ENCODE measurements around the gene GNL3.
"Not testable (repeated sequence)": the region's sequence is repeated elsewhere in the genome, so short reads cannot be mapped to it uniquely, and the experiment has no call there.

The GNL3 gene

DNA sequence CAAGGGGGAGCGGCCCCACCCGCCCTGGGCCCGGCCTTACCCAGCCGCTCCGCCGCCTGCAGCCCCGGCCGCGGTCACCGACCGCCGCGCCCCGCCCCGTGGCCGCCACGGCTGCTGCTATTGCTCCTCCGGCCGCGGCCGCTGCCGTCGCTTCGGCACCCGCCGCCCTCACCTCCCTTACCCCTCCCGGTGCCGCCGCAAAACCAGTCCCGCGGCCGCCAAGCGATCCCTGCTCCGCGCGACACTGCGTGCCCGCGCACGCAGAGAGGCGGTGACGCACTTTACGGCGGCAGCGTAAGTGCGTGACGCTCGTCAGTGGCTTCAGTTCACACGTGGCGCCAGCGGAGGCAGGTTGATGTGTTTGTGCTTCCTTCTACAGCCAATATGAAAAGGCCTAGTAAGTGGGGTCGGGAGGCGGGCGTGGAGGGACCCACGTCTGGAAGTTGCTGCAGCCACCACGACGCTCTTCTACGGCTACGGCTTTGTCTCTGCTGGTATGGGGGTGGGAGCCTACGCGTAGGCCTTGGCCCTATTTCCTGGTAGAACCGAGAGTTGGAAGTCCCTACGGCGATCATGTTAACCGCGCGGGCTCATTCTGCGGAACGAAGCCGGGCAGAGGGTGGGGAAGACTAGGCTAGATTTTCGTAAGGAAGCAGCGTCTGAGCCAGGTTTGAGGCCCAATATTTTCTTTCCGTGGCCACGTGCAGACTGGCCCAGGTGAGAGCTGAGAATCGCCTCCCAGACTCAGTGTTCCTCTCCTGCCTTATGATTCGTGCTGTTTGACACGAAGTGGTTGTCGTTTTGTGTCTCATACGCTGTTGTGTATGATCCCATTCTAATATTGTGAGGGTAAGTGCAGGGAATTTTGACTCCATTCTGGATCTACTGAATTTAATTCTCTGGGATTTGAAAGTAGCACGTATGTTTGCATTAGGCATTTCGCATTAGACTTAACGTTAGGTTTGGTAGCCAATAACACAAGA is at the start of gene GNL3, which contains the start of gene PBRM1:
Gene GNL3, plus strand, starts transcription at position 324 of the 983 bp plus-strand sequence. Its CDS starts 61 bp downstream, at position 385.
Gene PBRM1, minus strand, starts transcription at position 205 of the 983 bp plus-strand sequence.
- FAIRE-seq, result no peak

DNA sequence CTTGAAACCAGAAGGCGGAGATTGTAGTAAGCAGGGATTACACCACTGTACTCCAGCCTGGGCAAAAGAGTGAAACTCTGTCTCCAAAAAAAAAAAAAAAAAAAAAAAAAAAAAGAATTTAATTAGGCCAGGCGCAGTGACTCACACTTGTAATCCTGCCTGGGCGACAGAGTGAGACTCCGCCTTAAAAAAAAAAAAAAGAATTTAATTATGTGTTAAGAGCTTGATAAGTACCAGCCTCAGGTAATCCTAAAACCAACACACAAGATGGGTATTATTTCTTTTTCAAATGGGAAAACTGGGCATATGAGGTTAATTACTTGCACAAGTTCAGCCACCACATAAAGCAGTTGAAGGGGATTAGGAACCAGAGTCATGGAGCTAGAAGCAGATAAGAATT is 49.2 kb upstream of the GNL3 start:
- FAIRE-seq, result peak; percentile 27

- FAIRE-seq, result no peak
These were observed 40.3 kb upstream of the GNL3 start for GRCh38 chr3:52645549-52645948.

GRCh38 chr3:52649461-52650210 is 36.2 kb upstream of the GNL3 start:
- no peak for FAIRE-seq

DNA sequence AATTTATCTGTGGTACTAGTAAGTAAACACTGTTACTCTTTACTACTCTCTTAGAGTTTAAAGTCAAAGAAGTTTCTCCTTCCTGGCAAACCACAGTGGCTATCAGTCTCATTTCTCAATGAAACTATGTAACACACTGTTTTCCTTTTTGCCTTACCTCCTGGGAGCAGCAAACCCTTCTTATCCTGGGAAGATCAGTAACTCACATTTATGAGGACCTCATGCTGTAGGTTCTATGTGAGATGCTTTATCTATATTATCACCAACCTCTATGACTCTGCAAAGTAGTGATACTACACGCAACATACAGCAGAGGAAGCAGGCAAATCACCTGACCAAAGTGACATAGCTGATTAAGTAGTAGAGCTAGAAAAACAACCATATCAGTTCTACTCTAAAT is 35.4 kb upstream of the GNL3 start:
- FAIRE-seq, result no peak

DNA sequence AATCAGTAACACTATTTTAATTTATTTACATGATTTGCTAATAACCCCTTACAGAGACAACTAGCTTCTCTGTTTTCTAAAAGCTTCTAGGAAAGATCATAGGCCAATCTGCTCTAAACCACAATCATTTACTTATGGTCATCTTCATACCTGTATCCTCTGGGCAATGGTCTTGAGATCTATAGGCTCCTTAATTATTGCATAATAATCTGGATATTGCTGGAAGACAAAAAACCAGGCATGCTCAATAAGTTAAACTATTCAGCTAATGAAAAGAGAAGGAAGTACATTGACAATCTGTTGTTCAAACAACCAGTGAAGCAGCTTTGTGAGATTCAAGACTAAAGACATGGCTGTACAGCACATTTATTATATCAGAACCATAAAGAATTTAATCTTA is 34.2 kb upstream of the GNL3 start:
- FAIRE-seq, result no peak

DNA sequence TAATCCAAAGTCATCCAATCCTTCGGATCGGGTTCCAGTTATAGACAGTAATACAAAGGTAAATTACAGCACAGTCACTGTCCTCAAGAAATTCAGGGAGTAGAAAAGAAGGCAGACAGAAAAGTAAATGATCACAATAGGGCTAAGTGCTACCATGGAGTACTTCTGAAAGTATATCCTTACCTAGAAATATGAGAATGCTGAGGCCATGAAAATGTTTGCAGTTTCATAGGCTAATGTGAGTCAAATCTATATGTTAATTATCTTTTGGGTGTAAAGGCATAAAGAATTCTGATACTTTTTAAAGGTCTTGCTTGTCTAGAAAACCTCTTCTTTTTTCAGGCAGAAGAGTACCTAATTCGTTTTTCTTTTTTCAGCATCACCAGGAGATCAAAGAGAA is 29.9 kb upstream of the GNL3 start:
- FAIRE-seq, result no peak

DNA sequence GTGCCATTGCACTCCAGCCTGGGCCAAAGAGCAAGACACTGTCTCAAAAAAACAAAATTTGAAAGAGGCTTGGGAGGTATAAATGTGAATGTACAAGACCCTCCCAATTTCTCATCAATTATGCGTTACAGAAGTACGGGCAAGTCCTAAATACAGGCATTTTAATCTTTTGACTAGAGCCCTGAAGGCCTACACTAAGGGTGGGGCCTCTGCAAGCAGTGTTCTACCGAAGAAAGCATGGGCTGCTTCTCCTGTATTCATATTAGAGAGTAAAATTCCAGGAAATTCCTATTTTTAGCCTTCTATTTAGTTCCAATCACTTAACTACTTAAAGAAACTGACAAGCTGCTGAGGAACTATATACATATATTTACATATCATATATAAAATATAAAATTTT is 25.8 kb upstream of the GNL3 start:
- no peak for FAIRE-seq

GRCh38 chr3:52663098-52663497 is 22.7 kb upstream of the GNL3 start:
- FAIRE-seq, result no peak

DNA sequence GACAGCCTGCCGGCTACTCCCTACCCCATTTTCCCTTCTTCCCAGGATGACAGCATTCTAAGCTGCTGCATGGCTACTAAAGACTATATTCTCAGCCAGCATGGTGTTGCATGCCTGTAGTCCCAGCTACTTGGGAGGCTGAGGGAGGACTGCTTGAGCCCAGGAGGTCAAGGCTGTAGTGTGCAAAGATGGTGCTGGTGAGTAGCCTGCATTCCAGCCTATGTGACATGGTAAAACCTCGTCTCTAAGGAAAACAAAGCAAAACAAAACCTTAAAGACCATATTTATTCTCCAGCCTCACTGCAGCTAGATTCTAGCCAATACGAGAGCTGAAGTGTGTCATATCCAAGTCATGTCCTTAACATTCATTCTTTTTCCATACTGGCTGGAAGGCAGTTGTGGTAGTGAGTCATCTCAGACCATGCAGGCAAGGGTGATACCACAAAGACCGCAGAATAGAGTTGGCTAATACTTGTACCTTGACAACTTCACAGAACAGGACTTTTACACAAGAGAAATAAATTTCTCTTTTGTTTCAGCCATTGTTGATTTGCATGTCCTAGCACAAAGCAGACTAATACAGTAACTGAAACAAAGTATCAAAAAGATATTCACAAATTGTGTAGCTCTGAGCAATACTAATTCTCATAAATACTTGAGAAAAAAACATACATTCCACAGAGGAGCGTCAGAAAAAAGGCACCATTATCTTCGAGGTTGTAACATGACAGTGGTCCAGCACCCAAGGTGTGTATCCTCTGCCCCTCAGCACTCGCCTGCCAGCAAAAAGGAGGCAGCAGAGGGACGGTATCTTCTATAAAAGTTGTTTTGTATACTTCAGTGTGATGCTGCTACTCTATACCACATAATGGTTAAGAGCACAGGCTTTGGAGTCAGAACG is 15.0 kb upstream of the GNL3 start:
- FAIRE-seq, result no peak

DNA sequence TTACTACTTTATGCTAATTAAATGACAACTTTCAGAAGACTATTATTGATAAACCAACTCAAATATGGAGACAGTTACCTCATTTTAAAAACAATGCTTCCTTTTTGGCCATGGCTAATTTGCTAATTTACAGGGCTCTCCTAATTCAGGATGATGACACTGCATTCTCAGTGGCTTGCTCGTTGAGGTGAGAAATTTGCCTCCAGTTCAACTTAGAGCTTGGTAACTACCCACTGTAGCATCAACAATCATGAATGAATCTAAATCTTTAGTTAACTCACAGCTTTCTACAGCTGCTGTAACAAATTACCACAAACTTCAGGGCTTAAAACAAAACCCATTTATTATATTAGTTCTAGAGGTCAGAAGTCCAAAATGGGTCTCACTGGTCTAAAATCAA is 14.2 kb upstream of the GNL3 start:
- FAIRE-seq, result no peak

GRCh38 chr3:52676201-52676600 is 9.6 kb upstream of the GNL3 start:
- FAIRE-seq, result not testable (repeated sequence)

- no peak for FAIRE-seq
These were observed 7.3 kb upstream of the GNL3 start for GRCh38 chr3:52678265-52679198.

GRCh38 chr3:52679199-52679538 is 6.7 kb upstream of the GNL3 start:
- FAIRE-seq, result no peak

DNA sequence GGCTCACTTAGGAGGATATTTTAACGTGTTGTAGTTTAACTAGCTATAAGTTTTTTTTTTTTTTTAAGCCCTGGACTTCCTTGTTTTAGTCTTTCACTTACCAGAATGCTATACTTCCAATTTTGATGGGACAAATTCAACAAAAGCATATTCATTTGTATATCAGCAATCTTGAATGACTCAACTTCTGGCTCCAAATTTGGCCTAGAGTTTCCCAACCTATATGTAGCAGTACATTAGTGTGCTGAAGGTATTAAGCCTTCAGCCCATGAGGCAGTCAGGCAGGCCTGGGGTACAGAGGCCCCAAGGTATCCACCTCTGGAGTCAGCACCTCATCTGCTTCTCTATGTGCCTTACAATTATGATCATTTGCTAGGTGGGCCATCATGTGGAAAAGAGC is 6.0 kb upstream of the GNL3 start:
- no peak for FAIRE-seq

DNA sequence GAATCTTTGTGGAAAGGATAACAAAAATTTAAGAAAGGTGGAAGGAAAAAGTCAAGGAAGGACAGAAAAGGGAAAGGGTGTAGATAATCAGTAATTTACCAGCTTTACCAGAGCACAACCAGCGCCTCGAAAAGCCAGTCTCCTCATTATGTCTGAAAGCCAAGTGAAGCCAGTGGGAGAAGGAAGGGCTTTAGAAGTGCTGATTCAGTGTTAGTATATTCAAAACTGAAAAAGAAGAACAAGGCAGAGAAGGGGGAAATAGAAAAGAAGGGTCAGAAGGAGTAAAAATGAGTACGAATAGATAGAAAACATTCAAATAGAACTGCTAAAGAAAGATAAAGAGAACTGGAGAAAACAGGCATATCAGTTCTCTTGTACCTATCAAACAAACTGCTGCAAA is 4.2 kb upstream of the GNL3 start:
- no peak for FAIRE-seq

DNA sequence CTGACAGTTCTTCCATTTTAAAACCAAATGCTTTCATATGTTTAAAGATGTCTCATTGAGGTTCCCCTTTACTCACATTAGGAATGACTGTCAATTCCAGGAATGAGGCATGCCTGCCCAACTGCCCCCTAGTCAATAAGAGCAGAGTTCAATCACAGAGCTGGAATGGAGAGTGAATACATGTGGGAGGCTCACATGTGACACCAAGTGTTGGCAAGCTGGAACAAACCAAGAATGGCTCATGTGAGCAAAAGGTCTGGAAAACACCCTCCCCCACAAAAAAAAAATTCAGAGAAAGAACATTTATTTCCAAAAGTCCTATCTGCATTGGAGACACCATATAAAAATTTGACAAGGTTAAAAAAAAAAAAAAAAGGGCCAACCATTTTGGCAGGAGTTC is 3.8 kb upstream of the GNL3 start:
- FAIRE-seq, result no peak

DNA sequence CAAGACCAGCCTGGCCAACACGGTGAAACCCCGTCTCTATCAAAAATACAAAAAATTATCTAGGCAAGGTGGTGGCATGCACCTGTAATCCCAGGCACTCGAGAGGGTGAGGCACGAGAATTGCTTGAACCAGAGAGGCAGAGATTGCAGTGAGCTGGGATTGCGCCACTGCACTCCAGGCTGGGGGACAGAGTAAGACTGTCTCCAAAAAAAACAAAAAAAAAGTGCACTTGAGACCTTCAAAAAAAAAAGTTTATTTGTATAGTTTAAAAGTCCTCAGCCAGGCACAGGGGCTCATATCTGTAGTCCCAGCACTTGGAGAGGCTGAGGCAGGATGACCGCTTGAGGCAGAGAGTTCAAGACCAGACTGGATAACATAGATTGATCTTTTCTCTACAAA is 2.2 kb upstream of the GNL3 start:
- FAIRE-seq, result no peak

DNA sequence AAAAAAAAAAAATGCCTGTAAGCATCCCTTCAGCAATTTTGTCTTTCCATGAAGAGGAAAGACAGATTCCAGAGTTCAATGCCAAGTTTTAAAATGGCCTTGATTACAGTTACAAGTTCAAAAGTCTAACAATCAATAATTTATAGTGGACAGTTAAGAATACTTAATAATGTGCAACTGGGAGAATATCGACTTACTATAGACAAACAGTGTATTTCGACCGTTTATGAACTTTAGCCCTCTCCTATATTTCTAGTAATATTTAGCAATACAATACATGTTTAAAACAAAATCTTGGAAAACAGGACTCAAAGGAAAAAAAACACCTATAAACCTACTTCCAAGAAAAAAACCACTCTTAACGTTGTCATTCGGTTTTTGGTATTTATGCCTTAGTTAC is 1.6 kb upstream of the GNL3 start:
- FAIRE-seq, result no peak

GRCh38 chr3:52685285-52685708 is 535 bp upstream of the GNL3 start:
- no peak for FAIRE-seq

GRCh38 chr3:52688266-52688665 is 2.4 kb downstream of the GNL3 start:
- FAIRE-seq, result no peak

DNA sequence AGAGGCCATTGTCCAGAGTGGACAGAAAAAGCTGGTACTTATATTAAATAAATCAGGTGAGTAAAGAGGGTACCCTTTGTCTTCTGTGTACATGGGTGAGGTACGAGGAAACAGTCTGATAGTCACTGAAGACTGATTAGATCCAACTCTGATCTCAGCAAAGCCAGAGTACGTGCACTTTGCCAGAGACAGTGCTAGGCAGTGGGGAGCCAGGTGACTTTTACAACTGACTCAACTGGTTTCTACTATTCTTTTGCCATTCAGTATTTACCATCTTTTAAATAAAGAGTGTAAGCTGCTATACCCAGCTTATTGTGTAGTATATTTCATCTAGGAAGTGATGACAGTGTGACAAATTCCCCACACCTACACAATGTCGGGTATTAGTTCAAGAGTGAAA is 3.3 kb downstream of the GNL3 start:
- no peak for FAIRE-seq

All from islet of Langerhans (tissue), 1 donor.